Caco-2 (cell line): ENCODE measurements around the gene SFXN2. TPM values are rescaled to one million over a fixed set of nuclear protein-coding genes. Genes with fewer than 3 reads are reported as not detected.

Source experiments
- BruUV-seq: library from RNA; stranded (reverse); fragments of 400-500 nt; replicated peaks from 2 replicates; lab custom pipeline; 2021; lab: Mats Ljungman, UMichigan
- CTCF ChIA-PET: fragments of 300-600 bp; sonication (Branson Sonifier 250); formaldehyde crosslinking; loops from one replicate; lab custom pipeline; 2022; ENCODE audit warnings: antibody characterized with exemption; lab: Charles Lee
- POLR2A ChIA-PET: fragments of 300-600 bp; sonication (Branson Sonifier 250); formaldehyde crosslinking; loops from one replicate; lab custom pipeline; 2022; ENCODE audit warnings: antibody characterized with exemption; lab: Charles Lee
- DNase-seq, 2 experiments: peaks; one replicate each; pipeline versions ENCODE4 v3.0.0 to v3.0.0-alpha.2; 2020 to 2022
- H3K27me3 ChIP-seq: replicated peaks from 2 replicates; pipeline ENCODE4 v1.6.0; 2011; ENCODE audit warnings: low read length; ENCODE audit not compliant: control insufficient read depth, insufficient read depth
- H3K36me3 ChIP-seq: 2 replicates; pipeline ENCODE4 v1.5.1; 2011; ENCODE audit warnings: low read length; ENCODE audit not compliant: control insufficient read depth, insufficient read depth
- H3K4me1 ChIP-seq: fragments of 250-450 bp; sonication (Bioruptor Pico); 2 replicates; pipeline ENCODE4 v1.5.1; 2020; ENCODE audit warnings: mild to moderate bottlenecking
- H3K4me3 ChIP-seq: 2 replicates; pipeline ENCODE4 v1.5.1; 2011; ENCODE audit warnings: low read depth, mild to moderate bottlenecking, control low read depth, low read length
- H3K9me3 ChIP-seq: fragments of 250-450 bp; sonication (Bioruptor Pico); 2 replicates; pipeline ENCODE4 v1.5.1; 2020; ENCODE audit warnings: mild to moderate bottlenecking, moderate library complexity
- H3K27ac Mint-ChIP-seq: one replicate; pipeline ENCODE4 v1.8.0; 2022; ENCODE audit warnings: mixed read lengths; ENCODE audit not compliant: unreplicated experiment
- H3K27me3 Mint-ChIP-seq: one replicate; pipeline ENCODE4 v1.8.0; 2022; ENCODE audit warnings: mixed read lengths; ENCODE audit not compliant: insufficient read depth, unreplicated experiment
- H3K36me3 Mint-ChIP-seq: one replicate; pipeline ENCODE4 v1.8.0; 2022; ENCODE audit warnings: mild to moderate bottlenecking, mixed read lengths; ENCODE audit not compliant: insufficient read depth, unreplicated experiment
- H3K4me1 Mint-ChIP-seq: one replicate; pipeline ENCODE4 v1.8.0; 2022; ENCODE audit warnings: low read depth, mixed read lengths; ENCODE audit not compliant: unreplicated experiment
- H3K4me3 Mint-ChIP-seq: one replicate; pipeline ENCODE4 v1.8.0; 2022; ENCODE audit warnings: mild to moderate bottlenecking, moderate library complexity, mixed read lengths; ENCODE audit not compliant: unreplicated experiment
- H3K9me3 Mint-ChIP-seq: one replicate; pipeline ENCODE4 v1.8.0; 2022; ENCODE audit warnings: mixed read lengths; ENCODE audit not compliant: unreplicated experiment
- CTCF ChIP-seq, 2 experiments: fragments of 200-600 bp in 1 of 2; IDR thresholded peaks; 1 replicate in 1 of 2; 2 replicates in 1 of 2; pipeline versions ENCODE4 v1.5.1 to v1.8.0; 2011 to 2022; ENCODE audit warnings: antibody characterized with exemption in 1 of 2, control low read depth in 1 of 2, inconsistent platforms in 1 of 2, low read depth in 1 of 2, low read length in 1 of 2, mild to moderate bottlenecking in 1 of 2, moderate library complexity in 1 of 2; ENCODE audit not compliant: insufficient read depth in 1 of 2, severe bottlenecking in 1 of 2, unreplicated experiment in 1 of 2
- intact Hi-C: fragments of 100-400 bp; cut with micrococcal nuclease; formaldehyde crosslinking; loops from one replicate; pipeline ENCODE4 v1.10.0; 2022; ENCODE audit not compliant: unreplicated experiment
- total RNA-seq: library from RNA; stranded (reverse); gene quantifications from 2 replicates; pipeline ENCODE4 v1.2.3, GENCODE V29; 2022

The SFXN2 gene
- total RNA-seq, 1 experiment from 2014 or later: 40.0 TPM

- DNase-seq: no peak
- Mint-ChIP-seq H3K36me3 (peaks cover 10% of the 10 kb centered on the region), H3K27me3 (no peaks in the 10 kb centered on the region), H3K4me1 (peaks cover 37% of the 10 kb centered on the region), H3K9me3 (no peaks in the 10 kb centered on the region), H3K4me3 (no peak overlapping the region), H3K27ac (no peak overlapping the region)
- ChIA-PET CTCF (no interaction called here), POLR2A (no interaction called here)
- Histone ChIP-seq H3K36me3 (no peaks in the 10 kb centered on the region), H3K4me1 (peaks cover 55% of the 10 kb centered on the region), H3K4me3 (no peak overlapping the region), H3K27me3 (no peaks in the 10 kb centered on the region), H3K9me3 (no peaks in the 10 kb centered on the region; the same call in 1 of the 2 replicates)
- BruUV-seq: no TSS peak
- TF ChIP-seq CTCF (IDR thresholded peaks at IDR 0.05; ENCODE audit: insufficient read depth in 1 of 2, low read depth in 1 of 2, low read length in 1 of 2, severe bottlenecking in 1 of 2, unreplicated experiment in 1 of 2): no peak
- intact Hi-C loops: no loop called here
Observed at GRCh38 chr10:102767428-102768160, 53.2 kb downstream of the SFXN2 start.

DNA sequence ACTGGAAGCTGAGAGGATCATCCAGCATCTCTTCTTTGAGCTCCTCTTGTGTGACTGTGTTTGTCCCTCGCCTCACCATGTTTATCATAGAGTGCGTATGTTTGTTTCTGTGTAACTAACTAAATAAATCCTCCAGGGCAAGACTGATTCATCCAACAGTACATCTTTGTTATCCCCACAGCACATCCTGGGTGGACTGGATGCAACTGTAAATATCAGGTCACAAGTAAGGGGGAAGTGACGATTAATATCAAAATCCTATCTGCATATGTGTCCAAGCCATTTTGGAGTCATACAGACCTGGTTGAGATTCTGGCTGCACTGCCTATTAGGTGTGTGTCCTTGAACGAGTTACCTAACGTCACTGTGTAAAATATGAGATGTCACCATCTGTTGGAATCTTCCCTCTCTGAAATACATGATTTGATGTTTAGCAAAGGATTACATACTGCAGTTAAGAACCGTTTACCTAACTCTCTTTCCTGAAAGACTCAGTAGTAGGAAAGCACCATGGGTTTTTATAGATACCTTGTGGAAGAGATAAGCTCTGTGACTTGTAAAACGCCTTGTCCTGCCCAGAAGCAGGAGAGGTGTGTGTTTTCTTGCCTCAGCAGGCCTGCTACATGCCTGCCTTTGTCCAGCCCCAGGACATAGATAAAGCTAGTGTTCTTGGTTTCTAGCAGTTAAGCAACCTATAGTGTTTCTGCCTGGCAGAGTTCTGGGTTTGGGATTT is 55.1 kb downstream of the SFXN2 start:
- BruUV-seq: no TSS peak
- Mint-ChIP-seq H3K4me1 (peaks cover 41% of the 10 kb centered on the region), H3K36me3 (peaks cover under 1% of the 10 kb centered on the region), H3K27ac (peak overlapping the region; percentile 85), H3K27me3 (no peaks in the 10 kb centered on the region), H3K9me3 (no peaks in the 10 kb centered on the region), H3K4me3 (peak overlapping the region; percentile 14)
- DNase-seq: peak; percentile 77 to 81
- ChIA-PET POLR2A (interaction anchor here (1.1 kb wide), 1 partner anchor 26 kb away, joined by 3 read pairs; no protein-coding TSS in a partner anchor), CTCF (no interaction called here)
- Histone ChIP-seq H3K4me3 (no peak overlapping the region), H3K9me3 (no peaks in the 10 kb centered on the region), H3K4me1 (peaks cover 41% of the 10 kb centered on the region), H3K27me3 (no peaks in the 10 kb centered on the region), H3K36me3 (no peaks in the 10 kb centered on the region)
- no peak for TF ChIP-seq CTCF (IDR thresholded peaks at IDR 0.05; ENCODE audit: insufficient read depth in 1 of 2, low read depth in 1 of 2, low read length in 1 of 2, severe bottlenecking in 1 of 2, unreplicated experiment in 1 of 2)
- intact Hi-C loops: no loop called here

DNA sequence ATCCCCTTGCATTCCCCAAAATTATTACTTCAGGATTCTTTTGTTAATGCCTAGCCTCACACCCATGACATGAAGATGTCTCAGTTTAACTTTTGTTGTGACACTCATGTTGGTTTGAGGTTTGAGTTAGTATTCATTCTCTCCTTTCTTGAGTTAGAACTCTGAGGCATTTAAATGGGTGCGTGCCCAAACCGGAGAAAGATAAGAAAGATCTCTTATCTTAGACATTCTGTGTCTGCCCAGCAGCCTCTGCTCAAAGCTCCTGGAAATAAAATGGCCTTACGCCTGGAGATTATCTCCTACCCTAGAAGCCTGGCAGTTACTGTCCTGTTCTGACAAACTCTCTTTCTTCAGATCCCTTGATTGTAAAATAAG is 55.7 kb downstream of the SFXN2 start:
- intact Hi-C loops: no loop called here
- peak overlapping the region; percentile 85 for H3K27ac Mint-ChIP-seq
- no peak overlapping the region for H3K4me3 Mint-ChIP-seq
- no peak for TF ChIP-seq CTCF (IDR thresholded peaks at IDR 0.05; ENCODE audit: insufficient read depth in 1 of 2, low read depth in 1 of 2, low read length in 1 of 2, severe bottlenecking in 1 of 2, unreplicated experiment in 1 of 2)
- Histone ChIP-seq H3K4me3 (no peak overlapping the region), H3K36me3 (no peaks in the 10 kb centered on the region), H3K4me1 (peaks cover 37% of the 10 kb centered on the region), H3K27me3 (no peaks in the 10 kb centered on the region), H3K9me3 (no peaks in the 10 kb centered on the region)
- peaks cover 36% of the 10 kb centered on the region for H3K4me1 Mint-ChIP-seq
- POLR2A ChIA-PET: interaction anchor here (1.1 kb wide), 1 partner anchor 27 kb away, joined by 3 read pairs; no protein-coding TSS in a partner anchor
- no peaks in the 10 kb centered on the region for H3K36me3 Mint-ChIP-seq
- CTCF ChIA-PET: no interaction called here
- no peaks in the 10 kb centered on the region for H3K9me3 Mint-ChIP-seq
- no TSS peak for BruUV-seq
- H3K27me3 Mint-ChIP-seq: no peaks in the 10 kb centered on the region
- DNase-seq: no peak
